Naive B cell (primary cell): Measurements from ENCODE around the gene CTNND2. TPM values are rescaled to one million over a fixed set of nuclear protein-coding genes. Genes with fewer than 3 reads are reported as not detected.
"Not testable (repeated sequence)": the region's sequence is repeated elsewhere in the genome, so short reads cannot be mapped to it uniquely, and the experiment has no call there.

Source experiments
- ATAC-seq, 2 donors: fragments of 150-1000 bp; cut with Tn5 transposase; 2 replicates each; pipeline ENCODE4 v1.10.0; 2021; ENCODE audit warnings: low read depth in 2 of 2, mild to moderate bottlenecking in 2 of 2, moderate library complexity in 2 of 2
- DNase-seq: peaks from one replicate; pipeline ENCODE4 v3.0.0; 2022
- H3K27ac Mint-ChIP-seq, 6 donors: one replicate each; pipeline ENCODE4 v1.8.0; 2020 to 2022; ENCODE audit warnings: mild to moderate bottlenecking in 6 of 6, mixed read lengths in 6 of 6, moderate library complexity in 5 of 6, inconsistent platforms in 2 of 6
- H3K27me3 Mint-ChIP-seq, 3 donors: one replicate each; pipeline ENCODE4 v1.8.0; 2021 to 2022; ENCODE audit warnings: mixed read lengths in 3 of 3, mild to moderate bottlenecking in 1 of 3
- H3K36me3 Mint-ChIP-seq, 2 donors: one replicate each; pipeline ENCODE4 v1.8.0; 2020 to 2022; ENCODE audit warnings: mixed read lengths in 2 of 2, inconsistent platforms in 1 of 2, mild to moderate bottlenecking in 1 of 2
- H3K4me1 Mint-ChIP-seq, 3 donors: one replicate each; pipeline ENCODE4 v1.8.0; 2020 to 2022; ENCODE audit warnings: mixed read lengths in 3 of 3, inconsistent platforms in 1 of 3, mild to moderate bottlenecking in 1 of 3, moderate library complexity in 1 of 3
- H3K4me3 Mint-ChIP-seq, 8 donors: one replicate each; pipeline ENCODE4 v1.8.0; 2020 to 2022; ENCODE audit warnings: mild to moderate bottlenecking in 8 of 8, mixed read lengths in 8 of 8, moderate library complexity in 8 of 8, inconsistent platforms in 2 of 8
- H3K9me3 Mint-ChIP-seq, 7 donors: one replicate each; pipeline ENCODE4 v1.8.0; 2020 to 2022; ENCODE audit warnings: mixed read lengths in 7 of 7, mild to moderate bottlenecking in 5 of 7, inconsistent platforms in 2 of 7, moderate library complexity in 1 of 7
- polyA plus RNA-seq, 6 donors: library from polyadenylated mRNA; unstranded; fragments of 300-500 nt; fragmentation: Illumina TruSeq; gene quantifications; one replicate each; pipeline ENCODE4 v1.2.3, GENCODE V29; 2021; ENCODE audit warnings: low read depth in 6 of 6

Gene CTNND2
- polyA plus RNA-seq, 6 donors from 2014 or later = not detected

DNA sequence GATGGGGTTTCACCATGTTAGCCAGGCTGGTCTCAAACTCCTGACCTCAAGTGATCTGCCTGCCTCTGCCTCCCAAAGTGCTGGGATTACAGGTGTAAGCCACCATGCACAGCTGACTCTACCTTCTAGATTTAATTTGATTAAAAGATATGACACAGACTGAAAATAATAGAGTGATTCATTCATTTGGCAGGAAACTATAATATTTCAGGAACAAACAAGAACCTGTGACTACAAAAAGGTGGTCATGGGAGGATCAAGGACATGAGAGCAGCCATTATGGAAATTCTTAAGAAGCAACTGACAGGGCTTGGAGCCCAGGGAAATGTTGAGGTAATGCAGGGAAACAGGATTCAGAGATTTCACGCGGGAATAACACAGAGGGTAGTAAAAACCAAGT lies 877.7 kb downstream of the CTNND2 start:
- H3K27me3 Mint-ChIP-seq = no peaks in the 10 kb centered on the region
- no peak overlapping the region for H3K4me3 Mint-ChIP-seq
- ATAC-seq = no peak
- peaks cover 11 to 13% of the 10 kb centered on the region in 2 donors for H3K36me3 Mint-ChIP-seq
- DNase-seq = no peak
- no peaks in the 10 kb centered on the region for H3K4me1 Mint-ChIP-seq
- H3K27ac Mint-ChIP-seq = no peak overlapping the region
- peaks cover 11 to 29% (median 16%) of the 10 kb centered on the region in 7 donors for H3K9me3 Mint-ChIP-seq

DNA sequence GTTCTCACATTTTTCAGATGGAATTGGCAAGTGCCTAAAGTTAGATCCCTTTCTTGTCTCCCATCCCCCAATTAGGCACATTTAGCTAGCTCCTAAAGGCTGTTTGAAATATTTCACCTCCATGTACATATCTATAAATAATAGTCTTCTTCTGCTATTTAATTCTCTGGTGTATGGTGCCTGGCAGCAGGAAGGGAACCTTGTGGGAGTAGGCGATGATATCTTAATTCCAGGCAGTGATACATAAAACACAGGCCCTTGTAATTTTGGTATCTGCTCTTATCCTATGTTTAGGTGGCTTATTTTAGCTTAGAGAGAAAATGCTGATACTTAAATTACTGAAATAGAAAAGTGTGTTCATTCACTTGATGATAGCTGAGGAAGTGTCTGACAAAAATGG lies 880.3 kb downstream of the CTNND2 start:
- no peak overlapping the region for H3K27ac Mint-ChIP-seq
- no peak overlapping the region for H3K4me3 Mint-ChIP-seq
- no peaks in the 10 kb centered on the region for H3K27me3 Mint-ChIP-seq

DNA sequence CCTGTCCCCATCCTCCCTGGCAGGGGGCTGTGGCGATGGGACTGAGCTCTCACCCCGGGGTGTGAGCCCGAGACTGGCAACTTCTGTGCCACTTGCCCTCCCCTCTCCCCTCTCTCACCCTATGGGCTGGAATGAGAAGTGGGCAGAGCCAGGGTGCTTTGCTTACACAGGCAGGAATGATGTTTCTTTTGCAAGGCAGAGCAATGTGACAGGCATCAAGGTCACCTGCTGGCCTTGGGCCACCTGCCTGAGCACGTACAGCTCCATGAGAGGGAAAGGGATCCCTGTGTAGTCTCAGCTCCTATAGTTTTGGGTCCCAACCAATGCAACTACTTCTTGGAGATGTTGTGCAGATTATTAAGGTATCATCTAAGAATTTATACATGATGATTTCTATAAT lies 890.5 kb downstream of the CTNND2 start:
- ATAC-seq (no peak), DNase-seq (no peak)
- H3K36me3 Mint-ChIP-seq = no peaks in the 10 kb centered on the region
- H3K4me3 Mint-ChIP-seq = no peak overlapping the region
- no peak overlapping the region for H3K27ac Mint-ChIP-seq
- peaks cover 0 to 6% (median 0%) of the 10 kb centered on the region in 3 donors for H3K27me3 Mint-ChIP-seq
- H3K9me3 Mint-ChIP-seq = no peaks in the 10 kb centered on the region
- H3K4me1 Mint-ChIP-seq = no peaks in the 10 kb centered on the region

More for the DNA sequence above, 880.3 kb downstream of the CTNND2 start:
- no peaks in the 10 kb centered on the region for H3K36me3 Mint-ChIP-seq
- H3K9me3 Mint-ChIP-seq = peaks cover 0 to 7% (median 2%) of the 10 kb centered on the region in 7 donors
- no peaks in the 10 kb centered on the region for H3K4me1 Mint-ChIP-seq
- DNase-seq (no peak), ATAC-seq (no peak)

DNA sequence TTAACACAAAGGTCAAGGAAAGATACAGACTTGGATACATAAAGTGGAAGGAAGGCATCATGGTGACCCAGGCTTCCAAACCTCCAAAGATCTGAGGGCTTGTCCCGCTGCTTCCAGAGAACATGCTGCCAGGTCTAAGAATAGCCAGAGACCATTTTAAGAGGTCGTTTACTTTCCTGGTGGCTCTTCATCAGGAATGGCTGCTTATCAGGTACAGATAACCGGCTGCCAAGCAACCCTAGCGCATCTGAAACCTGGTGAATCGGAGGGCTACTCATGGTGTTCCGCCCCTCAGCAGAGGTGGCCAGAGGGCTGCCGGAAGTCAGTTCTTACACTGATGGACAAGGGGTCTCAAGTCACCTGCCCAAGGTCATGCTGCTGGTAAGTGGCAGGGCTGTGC lies 892.0 kb downstream of the CTNND2 start:
- DNase-seq (no peak), ATAC-seq (no peak)
- Mint-ChIP-seq H3K27ac (no peak overlapping the region), H3K4me3 (no peak overlapping the region), H3K36me3 (no peaks in the 10 kb centered on the region), H3K9me3 (peaks cover 0 to 2% (median 0%) of the 10 kb centered on the region in 7 donors), H3K27me3 (no peaks in the 10 kb centered on the region), H3K4me1 (no peaks in the 10 kb centered on the region)

DNA sequence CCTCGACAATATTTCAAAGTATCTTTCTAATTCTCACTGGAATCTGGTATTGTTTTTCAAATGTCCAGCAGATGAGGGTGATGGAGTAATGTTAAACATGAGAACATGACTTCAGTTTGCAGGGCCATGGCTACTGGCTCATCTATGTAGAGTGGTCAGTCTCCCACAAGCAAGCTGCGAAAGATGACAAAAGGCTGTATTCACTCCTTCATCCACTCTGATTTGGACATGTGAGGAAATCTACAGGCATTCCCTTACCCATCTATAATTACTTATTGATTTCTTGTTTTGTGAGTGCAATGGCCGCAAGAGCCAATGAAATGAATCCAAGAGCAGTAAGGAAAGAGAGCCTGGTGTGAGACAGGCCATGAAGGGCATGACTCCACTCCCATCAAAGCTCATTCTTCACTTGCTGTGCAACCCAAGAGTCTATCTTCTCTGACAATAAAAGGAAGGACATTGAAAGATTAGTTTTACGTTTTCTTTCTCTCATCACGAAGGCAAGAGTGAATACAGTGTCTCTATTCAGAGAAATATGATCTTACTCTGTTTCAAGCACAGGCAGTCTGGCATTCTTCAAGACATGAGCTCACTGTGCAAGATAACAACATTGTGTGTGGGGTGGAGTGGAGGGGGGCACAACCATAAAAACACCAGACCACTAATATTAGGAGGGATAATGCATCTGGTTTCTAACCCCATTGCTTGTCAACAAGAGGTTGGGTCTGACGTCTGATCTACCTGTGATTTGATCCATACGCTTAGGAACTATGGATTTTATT lies 893.6 kb downstream of the CTNND2 start:
- Mint-ChIP-seq H3K4me1 (no peaks in the 10 kb centered on the region), H3K27ac (no peak overlapping the region), H3K4me3 (no peak overlapping the region), H3K27me3 (no peaks in the 10 kb centered on the region), H3K36me3 (no peaks in the 10 kb centered on the region), H3K9me3 (peaks cover 0 to 2% (median 0%) of the 10 kb centered on the region in 7 donors)
- DNase-seq (no peak), ATAC-seq (no peak)

DNA sequence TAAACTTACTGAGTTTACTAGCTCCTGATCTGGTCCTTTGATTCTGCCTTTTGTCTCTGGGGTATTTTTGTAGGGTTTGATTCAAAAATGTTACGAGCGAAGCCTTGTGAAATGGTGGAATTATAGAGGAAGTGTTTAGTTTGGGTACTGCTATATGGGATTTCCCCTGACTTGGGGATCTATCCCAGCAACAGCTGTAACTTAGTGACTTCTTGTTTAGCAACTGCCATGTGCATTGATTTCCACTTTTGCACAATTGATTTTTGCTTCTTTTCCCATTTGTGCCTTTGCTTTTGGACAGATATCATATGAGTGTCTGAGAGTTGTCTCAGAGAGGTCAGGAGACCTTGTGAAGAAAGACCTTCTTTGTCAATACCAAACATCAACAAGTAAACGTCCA lies 894.7 kb downstream of the CTNND2 start:
- Mint-ChIP-seq H3K27me3 (no peaks in the 10 kb centered on the region), H3K4me3 (no peak overlapping the region), H3K36me3 (no peaks in the 10 kb centered on the region), H3K9me3 (peaks cover 0 to 2% (median 0%) of the 10 kb centered on the region in 7 donors), H3K27ac (no peak overlapping the region), H3K4me1 (no peaks in the 10 kb centered on the region)
- ATAC-seq (no peak), DNase-seq (no peak)

DNA sequence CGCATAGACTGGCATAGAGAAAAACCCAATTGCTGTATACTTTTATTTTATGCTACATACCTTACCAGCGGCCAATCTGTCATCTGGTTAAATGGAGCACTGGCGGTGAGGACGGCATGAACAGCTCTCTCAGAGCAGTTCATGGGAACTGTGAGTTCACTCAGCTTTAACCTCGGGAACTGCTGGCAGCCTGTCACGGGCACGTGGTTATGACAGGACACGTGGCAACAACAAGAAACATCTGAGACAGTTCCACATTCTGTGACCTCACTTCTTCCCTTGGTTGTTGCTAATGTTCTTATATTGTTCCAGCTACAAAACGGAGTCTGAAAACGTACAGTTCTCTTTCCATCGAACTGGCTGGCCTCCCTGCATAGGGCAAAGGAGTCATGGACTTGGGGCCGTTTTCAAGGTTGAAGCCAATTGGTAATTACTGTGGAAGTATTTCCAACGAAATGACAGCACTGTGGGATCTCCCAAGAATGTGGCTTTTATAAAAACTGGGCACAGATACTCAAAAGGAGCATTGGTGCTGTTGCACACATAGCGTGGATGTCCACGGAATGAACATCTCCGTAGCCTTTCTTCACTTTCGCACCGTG lies 896.9 kb downstream of the CTNND2 start:
- no peaks in the 10 kb centered on the region for H3K4me1 Mint-ChIP-seq
- DNase-seq (no peak), ATAC-seq (no peak)
- no peak overlapping the region for H3K27ac Mint-ChIP-seq
- H3K9me3 Mint-ChIP-seq = peaks cover 0 to 2% (median 0%) of the 10 kb centered on the region in 7 donors
- no peaks in the 10 kb centered on the region for H3K36me3 Mint-ChIP-seq
- no peak overlapping the region for H3K4me3 Mint-ChIP-seq
- H3K27me3 Mint-ChIP-seq = peaks cover 0 to 3% (median 0%) of the 10 kb centered on the region in 3 donors

DNA sequence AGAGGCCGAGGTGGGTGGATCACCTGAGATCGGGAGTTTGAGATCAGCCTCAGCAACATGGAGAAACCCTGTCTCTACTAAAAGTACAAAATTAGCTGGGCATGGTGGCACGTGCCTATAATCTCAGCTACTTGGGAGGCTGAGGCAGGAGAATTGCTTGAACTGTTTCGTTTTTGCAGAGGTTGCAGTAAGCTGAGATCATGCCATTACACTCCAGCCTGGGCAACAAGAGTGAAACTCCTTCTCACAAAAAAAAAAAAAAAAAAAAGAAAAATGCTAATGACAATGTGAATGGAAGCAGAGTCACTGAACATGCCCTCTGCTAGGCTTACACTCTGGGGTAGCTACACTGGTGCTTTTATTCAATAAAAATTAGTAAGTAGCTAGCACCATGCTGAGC lies 899.7 kb downstream of the CTNND2 start:
- not testable (repeated sequence) for H3K36me3 Mint-ChIP-seq, H3K9me3 Mint-ChIP-seq, H3K4me3 Mint-ChIP-seq, H3K27ac Mint-ChIP-seq, ATAC-seq, DNase-seq, H3K4me1 Mint-ChIP-seq, H3K27me3 Mint-ChIP-seq

DNA sequence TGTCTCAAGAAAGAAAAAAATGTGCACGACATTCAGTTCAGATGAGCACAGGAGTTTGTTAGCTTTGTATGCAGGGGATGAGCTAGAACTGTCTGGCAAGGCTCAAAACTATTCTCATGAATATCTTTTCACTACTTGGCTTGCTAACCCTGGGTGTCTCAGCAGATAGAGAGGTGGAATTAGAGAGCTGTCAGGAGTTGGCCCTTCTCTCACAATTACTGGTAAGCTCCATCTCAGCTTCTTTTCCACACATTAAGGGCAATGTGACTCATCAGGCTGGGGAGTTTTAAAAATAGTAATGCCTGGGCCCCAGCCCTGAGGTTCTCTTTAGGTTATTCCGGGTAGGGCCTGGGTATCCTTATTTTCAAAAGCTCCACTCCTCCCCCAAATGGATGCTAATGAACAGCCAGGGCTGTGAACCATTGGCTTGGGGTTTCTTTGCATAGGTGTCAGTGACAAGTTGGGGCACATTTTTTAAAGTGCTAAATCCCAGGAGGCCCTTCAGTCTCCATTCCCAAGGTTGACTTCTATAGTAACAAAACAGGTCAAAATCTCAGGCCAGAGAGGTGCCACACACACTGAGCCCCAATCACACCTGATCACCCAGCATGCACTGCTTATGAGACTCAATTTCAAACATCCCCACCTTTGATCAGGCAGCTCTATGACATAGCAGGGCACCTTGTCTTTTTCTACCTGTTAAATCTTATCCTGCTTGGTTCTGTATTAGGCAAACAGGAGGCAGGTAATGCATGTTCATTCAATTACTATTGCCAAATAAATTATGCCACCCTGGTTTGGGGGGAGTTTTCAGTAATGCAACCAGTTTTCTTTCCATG lies 903.5 kb downstream of the CTNND2 start:
- peaks cover 0 to 4% of the 10 kb centered on the region in 2 donors for H3K36me3 Mint-ChIP-seq
- no peak overlapping the region for H3K4me3 Mint-ChIP-seq
- peaks cover 1 to 12% (median 3%) of the 10 kb centered on the region in 3 donors for H3K27me3 Mint-ChIP-seq
- H3K9me3 Mint-ChIP-seq = peaks cover 0 to 7% (median 0%) of the 10 kb centered on the region in 7 donors
- H3K4me1 Mint-ChIP-seq = no peaks in the 10 kb centered on the region
- ATAC-seq = no peak
- no peak overlapping the region for H3K27ac Mint-ChIP-seq
- DNase-seq = no peak

DNA sequence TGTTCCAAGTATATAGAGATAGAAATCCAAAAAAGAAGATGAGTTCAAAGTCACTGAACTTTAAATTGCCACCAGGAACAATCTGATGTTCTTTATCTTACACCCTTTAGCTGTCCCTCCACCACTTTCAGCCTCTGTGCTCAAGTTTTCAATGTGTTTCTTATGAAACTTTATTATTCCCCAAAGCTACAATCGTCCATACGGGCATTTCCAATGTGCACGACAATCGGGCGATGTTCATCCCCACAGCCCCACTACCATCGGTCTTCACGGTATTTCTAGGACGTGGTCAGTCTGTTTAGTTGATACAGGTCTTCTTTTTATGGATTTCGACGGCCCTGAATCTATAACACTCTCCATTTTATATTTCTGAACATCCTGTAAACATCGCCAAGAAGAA lies 904.5 kb downstream of the CTNND2 start:
- Mint-ChIP-seq H3K9me3 (peaks cover 0 to 17% (median 0%) of the 10 kb centered on the region in 7 donors), H3K4me3 (no peak overlapping the region), H3K4me1 (no peaks in the 10 kb centered on the region), H3K36me3 (peaks cover 0 to 14% of the 10 kb centered on the region in 2 donors), H3K27me3 (peaks cover 6 to 23% (median 11%) of the 10 kb centered on the region in 3 donors), H3K27ac (no peak overlapping the region)
- ATAC-seq = no peak
- no peak for DNase-seq

DNA sequence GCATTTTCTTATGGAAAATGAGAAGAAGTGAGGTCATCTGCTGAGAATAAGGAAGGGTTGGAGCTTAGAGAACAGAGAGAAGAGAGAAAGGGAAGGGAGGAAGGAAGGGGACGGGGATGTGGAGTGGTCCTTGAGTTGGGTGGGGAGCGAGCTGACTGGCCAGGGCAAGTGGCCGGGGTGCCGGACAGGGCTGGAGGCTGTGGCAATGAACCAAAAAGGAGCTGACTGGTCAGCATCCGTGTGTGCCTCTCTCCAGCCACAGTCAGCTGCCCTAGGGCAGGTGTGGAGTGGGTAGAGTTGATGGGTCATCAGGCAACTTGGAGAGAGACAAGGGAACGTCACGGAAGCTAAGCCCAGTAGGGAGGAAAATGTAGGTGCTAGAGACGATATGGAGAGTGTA lies 908.4 kb downstream of the CTNND2 start:
- H3K4me1 Mint-ChIP-seq = no peaks in the 10 kb centered on the region
- H3K27me3 Mint-ChIP-seq = peaks cover 12 to 26% (median 20%) of the 10 kb centered on the region in 3 donors
- H3K27ac Mint-ChIP-seq = no peak overlapping the region
- DNase-seq (no peak), ATAC-seq (no peak)
- H3K36me3 Mint-ChIP-seq = peaks cover 0 to 15% of the 10 kb centered on the region in 2 donors
- H3K9me3 Mint-ChIP-seq = peaks cover 0 to 14% (median 0%) of the 10 kb centered on the region in 7 donors
- no peak overlapping the region for H3K4me3 Mint-ChIP-seq

DNA sequence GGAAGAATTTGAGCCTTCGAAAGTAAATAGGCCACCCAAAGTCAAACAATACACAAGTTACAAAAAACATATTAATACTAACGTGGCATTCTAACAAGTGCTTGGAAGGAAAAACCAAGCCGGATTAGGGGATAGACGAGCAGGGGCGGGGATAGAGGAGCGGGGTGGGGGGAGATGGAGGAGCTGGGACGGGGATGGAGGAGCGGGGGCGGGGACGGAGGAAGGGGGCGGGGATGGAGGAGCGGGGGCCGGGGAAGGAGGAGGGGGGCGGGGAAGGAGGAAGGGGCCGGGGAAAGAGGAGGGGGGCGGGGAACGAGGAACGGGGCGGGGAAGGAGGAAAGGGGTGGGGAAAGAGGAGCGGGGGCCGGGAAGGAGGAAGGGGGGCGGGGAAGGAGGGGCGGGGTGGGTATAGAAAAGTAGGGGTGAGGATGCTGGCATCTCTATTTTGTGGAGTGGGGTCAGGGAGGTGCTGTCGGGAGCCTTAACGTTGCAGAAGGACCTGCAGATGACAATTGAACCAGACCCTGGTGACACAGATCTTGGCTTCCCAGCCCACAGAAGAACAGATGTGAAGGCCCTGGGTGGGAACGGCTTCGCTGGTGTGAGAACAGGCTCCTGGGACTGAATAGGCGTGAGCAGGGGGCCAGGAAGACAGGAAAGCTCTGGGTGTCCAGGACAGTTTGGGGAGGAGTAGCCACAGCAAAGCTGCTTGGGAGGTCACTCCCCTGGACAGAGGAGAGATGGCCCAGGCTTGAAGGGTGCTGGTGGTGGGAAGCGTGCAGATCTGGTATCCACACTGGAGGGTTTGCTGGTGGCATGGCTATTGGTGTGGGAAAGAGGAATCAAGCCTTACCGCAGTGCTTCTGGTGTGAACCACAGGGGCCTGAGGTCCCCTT lies 909.9 kb downstream of the CTNND2 start:
- Mint-ChIP-seq H3K27ac (no peak overlapping the region), H3K9me3 (peaks cover 0 to 14% (median 0%) of the 10 kb centered on the region in 7 donors), H3K27me3 (peaks cover 23 to 26% (median 24%) of the 10 kb centered on the region in 3 donors), H3K4me3 (peak overlapping the region in 2 of 8 donors; percentile 41 to 47), H3K4me1 (no peaks in the 10 kb centered on the region), H3K36me3 (peaks cover 0 to 15% of the 10 kb centered on the region in 2 donors)
- DNase-seq (no peak), ATAC-seq (no peak)

DNA sequence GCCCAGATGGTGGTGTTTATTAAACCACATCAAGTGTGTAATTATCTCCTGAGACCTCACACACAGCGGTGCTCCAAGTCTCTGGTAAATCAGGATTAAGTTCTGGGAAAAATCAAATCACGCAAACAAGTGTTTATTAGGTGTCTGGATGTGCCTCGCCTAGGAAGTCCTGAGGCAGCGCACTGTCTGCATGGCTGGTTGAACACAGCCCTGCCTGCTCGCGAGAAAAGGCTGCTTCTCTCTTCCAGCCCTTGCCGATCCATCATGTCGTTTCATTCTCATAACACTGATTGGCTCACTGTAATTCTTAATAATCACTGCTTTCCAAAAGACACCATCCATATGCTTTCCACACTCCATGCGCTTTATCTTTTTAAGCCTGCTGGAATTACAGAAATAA lies 913.6 kb downstream of the CTNND2 start:
- no peak for ATAC-seq
- DNase-seq = no peak
- Mint-ChIP-seq H3K4me3 (no peak overlapping the region), H3K9me3 (peaks cover 0 to 10% (median 2%) of the 10 kb centered on the region in 7 donors), H3K4me1 (peaks cover 5 to 12% (median 10%) of the 10 kb centered on the region in 3 donors), H3K27ac (no peak overlapping the region), H3K36me3 (peaks cover 0 to 10% of the 10 kb centered on the region in 2 donors), H3K27me3 (peaks cover 35 to 52% (median 42%) of the 10 kb centered on the region in 3 donors)
